Mammary epithelial cell (primary cell): ENCODE results near the gene HYAL1.
A peak's percentile ranks its signal among the peaks of the same experiment; 100 is the strongest.

ENCODE experiments used
- CTCF ChIP-seq, 2 donors: IDR thresholded peaks in 1 of 2; conservative IDR thresholded peaks in 1 of 2; 2 replicates each; pipeline ENCODE4 v1.5.1; 2011 to 2012; ENCODE audit warnings: inconsistent platforms in 2 of 2, low read length in 2 of 2, mild to moderate bottlenecking in 2 of 2, control low read depth in 1 of 2, low read depth in 1 of 2; ENCODE audit not compliant: insufficient read depth in 1 of 2; ENCODE audit errors: extremely low read depth in 1 of 2
- EZH2 ChIP-seq: IDR thresholded peaks from 2 replicates; pipeline ENCODE4 v1.6.1; 2012; ENCODE audit warnings: low read length, inconsistent platforms, borderline replicate concordance

DNA sequence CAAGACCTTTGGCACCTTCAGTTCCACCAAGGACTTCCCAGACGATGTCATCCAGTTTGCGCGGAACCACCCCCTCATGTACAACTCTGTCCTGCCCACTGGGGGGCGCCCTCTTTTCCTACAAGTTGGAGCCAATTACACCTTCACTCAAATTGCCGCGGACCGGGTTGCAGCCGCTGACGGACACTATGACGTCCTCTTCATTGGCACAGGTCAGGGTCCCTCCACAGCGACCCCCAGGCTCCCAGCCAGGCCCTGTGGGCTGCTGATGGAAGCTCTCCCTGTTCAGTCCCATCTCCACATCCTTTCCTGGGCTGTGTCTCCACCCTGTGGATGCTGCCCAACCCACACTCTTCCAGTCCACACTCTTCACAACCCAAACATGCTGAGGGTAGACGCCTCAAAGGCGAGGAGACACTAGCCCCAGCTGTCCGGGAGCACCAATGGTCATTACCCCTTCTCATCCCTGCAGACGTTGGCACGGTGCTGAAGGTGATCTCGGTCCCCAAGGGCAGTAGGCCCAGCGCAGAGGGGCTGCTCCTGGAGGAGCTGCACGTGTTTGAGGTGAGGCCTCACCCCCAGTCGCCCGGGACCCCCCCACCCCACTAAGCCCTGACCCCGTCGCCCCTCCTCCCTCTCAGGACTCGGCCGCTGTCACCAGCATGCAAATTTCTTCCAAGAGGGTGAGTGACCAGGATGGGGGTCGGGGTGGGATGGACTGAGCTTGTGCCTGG lies 28.8 kb downstream of the HYAL1 start:
- TF ChIP-seq CTCF (conservative IDR thresholded peaks at IDR 0.05 in 1 of 2, IDR thresholded peaks at IDR 0.05 in 1 of 2; ENCODE audit: extremely low read depth in 1 of 2, insufficient read depth in 1 of 2, low read depth in 1 of 2, low read length in 2 of 2), result peak; percentile 74 to 77
- TF ChIP-seq EZH2, result no peak
